Measurements from ENCODE around the gene ZNF532.
A peak's percentile ranks its signal among the peaks of the same experiment; 100 is the strongest.
"Not testable (repeated sequence)": the region's sequence is repeated elsewhere in the genome, so short reads cannot be mapped to it uniquely, and the experiment has no call there.

The ZNF532 gene

DNA sequence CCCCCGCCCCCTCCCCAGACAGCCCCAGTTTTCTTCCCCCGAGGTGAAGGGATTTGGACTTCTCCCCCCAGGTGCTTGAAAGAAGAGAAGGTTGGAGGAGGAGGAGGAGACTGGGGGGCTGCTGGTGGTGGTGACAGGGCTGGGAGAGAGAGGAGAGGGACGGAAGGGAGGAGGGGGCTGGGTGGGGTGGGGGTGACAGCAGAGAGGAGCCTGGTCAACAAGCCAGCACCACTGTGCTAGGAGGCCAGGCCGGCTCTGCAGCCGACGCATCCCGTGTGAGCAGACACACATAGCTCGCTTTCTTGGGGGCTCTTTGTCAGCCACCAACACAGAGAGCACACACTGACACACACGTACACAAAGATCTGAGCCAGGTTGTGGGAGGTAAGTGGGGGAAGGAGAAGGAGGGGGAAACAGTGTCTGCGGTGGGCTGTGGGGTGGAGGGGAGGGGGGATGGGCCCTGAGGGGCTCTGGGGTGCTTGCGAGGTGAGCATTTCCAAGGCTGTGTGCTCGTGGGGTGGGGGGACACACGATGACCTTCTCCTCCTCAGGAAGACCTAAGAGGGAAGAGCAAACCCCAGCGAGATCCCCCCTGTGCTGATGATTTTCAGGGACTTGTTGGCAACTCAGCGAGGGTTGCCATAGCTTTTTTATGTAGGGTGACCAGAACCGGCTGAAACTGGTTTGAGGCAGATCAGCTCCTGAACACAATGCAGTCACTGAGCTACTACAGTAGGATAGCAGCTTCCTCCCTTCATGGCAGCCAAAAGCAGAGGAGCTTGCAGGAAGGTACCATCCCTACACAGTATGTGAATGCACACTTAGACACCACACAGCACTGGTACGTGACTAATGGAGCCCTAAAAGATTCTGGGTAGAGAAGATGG lies at the start of gene ZNF532:
Gene ZNF532 (plus strand): TSS at position 732 of the 887 bp plus-strand sequence. CDS start 53,411 bp downstream, outside the sequence.
- DNase-seq (ENCODE audit: low spot score): peak; percentile 52

- no peak for DNase-seq (ENCODE audit: low spot score)
These were observed 45.6 kb upstream of the ZNF532 start for GRCh38 chr18:58819051-58819450.

GRCh38 chr18:58820251-58820650 lies 44.4 kb upstream of the ZNF532 start:
- DNase-seq (ENCODE audit: low spot score): no peak

GRCh38 chr18:58822944-58823343 lies 41.7 kb upstream of the ZNF532 start:
- no peak for DNase-seq (ENCODE audit: low spot score)

DNA sequence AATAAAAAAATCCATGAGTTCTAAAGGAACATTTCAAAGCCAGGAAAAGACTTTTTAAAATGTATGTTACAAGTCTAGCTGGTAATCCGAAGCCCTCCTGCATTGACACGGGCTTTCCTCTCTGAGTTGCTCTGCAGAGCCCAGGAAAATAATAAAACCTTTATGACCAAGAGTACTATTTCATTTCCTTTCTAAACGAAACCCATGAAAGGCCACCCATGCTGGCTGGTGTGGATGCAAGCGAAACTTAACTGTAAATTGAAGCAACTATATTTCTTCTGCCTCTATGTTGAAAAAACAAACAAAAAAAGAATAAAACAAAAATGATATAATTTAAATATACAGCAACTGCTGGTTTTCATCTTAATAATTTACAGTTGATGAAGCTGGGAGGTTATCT lies 41.3 kb upstream of the ZNF532 start:
- no peak for DNase-seq (ENCODE audit: low spot score)

GRCh38 chr18:58826926-58827325 lies 37.8 kb upstream of the ZNF532 start:
- not testable (repeated sequence) for DNase-seq (ENCODE audit: low spot score)

GRCh38 chr18:58827428-58827827 lies 37.2 kb upstream of the ZNF532 start:
- DNase-seq (ENCODE audit: low spot score): no peak

GRCh38 chr18:58827886-58828285 lies 36.8 kb upstream of the ZNF532 start:
- no peak for DNase-seq (ENCODE audit: low spot score)

DNA sequence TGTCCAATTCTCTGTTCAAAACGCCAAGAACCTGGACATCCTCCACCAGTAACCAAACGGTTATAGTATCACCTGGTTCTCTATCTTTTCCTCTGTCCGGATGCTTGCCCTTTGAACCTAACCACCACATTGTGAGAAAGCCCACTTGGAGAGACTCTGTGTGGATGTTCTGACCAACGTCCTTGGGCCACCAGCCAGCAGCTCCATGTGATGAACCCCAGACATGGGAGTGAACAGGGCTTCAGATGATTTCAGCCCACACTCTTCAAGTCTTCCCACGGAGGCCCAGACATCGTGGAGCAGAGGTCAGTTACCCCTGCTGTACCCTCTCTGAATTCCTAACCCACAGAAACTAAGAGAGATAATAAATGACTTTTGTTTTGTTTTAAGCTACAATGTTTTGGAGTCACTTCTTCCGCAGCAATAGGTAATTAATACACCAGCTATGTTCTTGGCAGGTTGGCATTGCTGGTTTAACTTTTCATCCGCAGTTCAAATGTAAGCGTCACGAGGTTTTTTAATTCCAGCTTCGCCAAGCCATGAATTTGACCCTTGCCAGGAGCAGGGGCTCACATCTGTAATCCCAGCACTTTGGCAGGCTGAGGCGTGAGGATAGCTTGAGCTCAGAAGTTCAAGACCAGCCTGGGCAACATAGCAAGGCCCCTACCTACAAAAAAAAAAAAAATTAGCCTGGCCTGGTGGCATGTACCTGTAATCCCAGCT lies 36.1 kb upstream of the ZNF532 start:
- DNase-seq (ENCODE audit: low spot score): no peak

- no peak for DNase-seq (ENCODE audit: low spot score)
These were observed 35.4 kb upstream of the ZNF532 start for GRCh38 chr18:58829263-58829662.

- not testable (repeated sequence) for DNase-seq (ENCODE audit: low spot score)
These were observed 34.8 kb upstream of the ZNF532 start for GRCh38 chr18:58829886-58830285.

DNA sequence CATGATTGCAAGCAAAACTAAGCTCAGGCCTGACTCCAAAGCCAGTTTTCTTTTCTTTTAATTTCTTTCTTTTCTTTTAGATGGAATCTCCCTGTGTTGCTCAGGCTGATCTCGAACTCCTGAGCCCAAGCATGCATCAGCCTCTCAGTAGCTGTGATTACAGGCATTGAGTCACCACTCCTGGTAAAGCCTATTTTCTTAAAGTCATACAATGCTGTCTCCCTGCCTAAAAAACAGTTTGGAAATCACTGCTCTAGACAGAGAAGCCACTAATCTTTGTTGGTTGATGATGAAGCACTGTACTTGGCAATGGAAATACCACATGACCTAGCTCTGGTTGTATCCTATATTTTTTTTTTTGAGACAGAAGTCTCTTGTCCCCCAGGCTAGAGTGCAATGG lies 33.1 kb upstream of the ZNF532 start:
- DNase-seq (ENCODE audit: low spot score): peak; percentile 51

DNA sequence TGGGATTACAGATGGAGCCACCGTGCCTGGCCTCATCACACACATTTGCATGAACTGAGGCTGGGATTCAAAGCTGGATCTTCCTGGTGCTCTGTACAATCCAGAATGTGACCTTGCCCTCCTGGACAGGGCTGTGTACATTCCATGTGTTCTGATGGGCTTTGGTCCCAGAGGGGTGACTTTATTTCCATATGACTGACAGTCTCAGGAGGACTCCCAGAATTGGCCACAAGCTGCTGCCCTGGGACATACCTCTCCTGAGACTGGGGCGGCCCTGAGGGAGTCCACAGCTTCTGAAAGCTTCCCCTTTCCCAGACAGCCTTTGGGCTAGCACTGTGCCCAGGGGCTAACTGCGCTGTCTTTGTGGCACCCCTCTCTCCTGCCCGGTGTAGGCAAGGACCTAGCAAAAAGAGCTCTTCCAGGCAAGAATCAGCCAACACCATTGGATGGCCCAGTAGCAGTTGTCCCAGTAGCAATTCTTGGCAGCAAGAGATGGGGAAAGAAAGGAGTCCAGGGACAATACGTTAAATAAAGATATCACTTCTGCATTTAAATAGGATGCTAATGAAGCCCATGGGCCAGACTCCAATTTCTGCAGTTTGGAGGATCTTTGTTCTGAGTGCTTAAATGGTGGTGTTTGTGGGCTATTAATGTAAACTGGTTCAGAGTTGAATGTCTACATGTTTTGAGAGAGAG lies 26.4 kb upstream of the ZNF532 start:
- DNase-seq (ENCODE audit: low spot score): no peak

GRCh38 chr18:58838946-58839345 lies 25.7 kb upstream of the ZNF532 start:
- no peak for DNase-seq (ENCODE audit: low spot score)

GRCh38 chr18:58842978-58843687 lies 21.5 kb upstream of the ZNF532 start:
- DNase-seq (ENCODE audit: low spot score): no peak

- DNase-seq (ENCODE audit: low spot score): no peak
These were observed 21.0 kb upstream of the ZNF532 start for GRCh38 chr18:58843688-58844035.

- no peak for DNase-seq (ENCODE audit: low spot score)
These were observed 19.8 kb upstream of the ZNF532 start for GRCh38 chr18:58844871-58845270.

DNA sequence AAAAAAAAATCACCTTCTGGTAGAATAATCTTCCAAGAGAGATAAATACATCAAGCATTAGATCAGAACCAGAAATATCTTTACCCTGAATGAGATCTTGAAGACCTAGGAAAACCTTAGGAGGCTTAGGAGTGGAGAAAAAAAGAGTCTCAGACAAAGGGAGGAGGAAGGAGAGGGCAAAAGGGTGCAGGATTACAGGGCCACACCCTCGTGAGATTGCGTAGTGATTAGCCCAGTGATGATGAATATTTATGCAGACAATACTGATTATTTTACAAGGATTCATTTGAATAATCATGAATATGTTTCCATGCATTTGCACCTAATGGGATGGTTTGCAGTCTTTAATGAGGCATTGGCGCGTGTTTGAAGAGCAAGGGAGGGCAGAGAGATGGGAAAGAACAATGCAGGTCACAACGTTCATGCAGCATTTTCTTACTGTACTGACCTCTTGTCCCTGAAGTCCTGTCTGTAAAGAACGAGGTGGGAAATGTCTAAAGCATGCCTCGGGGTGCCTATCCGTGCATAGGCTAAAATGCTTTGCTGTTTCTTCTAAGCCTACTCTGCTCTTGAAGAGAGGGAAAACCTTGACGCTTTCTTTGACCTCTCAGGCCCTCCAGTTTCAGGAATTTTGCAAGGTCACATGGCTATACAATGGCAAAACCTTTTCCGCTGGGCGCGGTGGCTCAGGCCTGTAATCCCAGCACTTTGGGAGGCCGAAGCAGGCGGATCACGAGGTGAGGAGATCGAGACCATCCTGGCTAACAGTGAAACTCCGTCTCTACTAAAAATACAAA lies 18.6 kb upstream of the ZNF532 start:
- DNase-seq (ENCODE audit: low spot score): no peak

GRCh38 chr18:58847383-58848071 lies 17.1 kb upstream of the ZNF532 start:
- DNase-seq (ENCODE audit: low spot score): no peak

GRCh38 chr18:58848685-58849084 lies 16.0 kb upstream of the ZNF532 start:
- no peak for DNase-seq (ENCODE audit: low spot score)
